Nephron (organoid): ENCODE results near the gene SLC38A3.

Experiments
- H3K27ac Mint-ChIP-seq, 3 experiments: 2 replicates each; pipeline ENCODE4 v1.8.0; 2020; ENCODE audit warnings: mixed read lengths in 3 of 3, mild to moderate bottlenecking in 2 of 3, moderate library complexity in 1 of 3
- H3K27me3 Mint-ChIP-seq: 2 replicates; pipeline ENCODE4 v1.8.0; 2021; ENCODE audit warnings: low read depth, mild to moderate bottlenecking, moderate library complexity, mixed read lengths
- H3K36me3 Mint-ChIP-seq: 2 replicates; pipeline ENCODE4 v1.8.0; 2020; ENCODE audit warnings: low read depth, mixed read lengths
- H3K4me1 Mint-ChIP-seq: 2 replicates; pipeline ENCODE4 v1.8.0; 2020; ENCODE audit warnings: mixed read lengths
- H3K4me3 Mint-ChIP-seq, 3 experiments: 2 replicates each; pipeline ENCODE4 v1.8.0; 2020; ENCODE audit warnings: mild to moderate bottlenecking in 3 of 3, mixed read lengths in 3 of 3, moderate library complexity in 2 of 3
- H3K9me3 Mint-ChIP-seq: 2 replicates; pipeline ENCODE4 v1.8.0; 2020; ENCODE audit warnings: mixed read lengths
- CTCF ChIP-seq, 3 experiments: fragments of 200-600 bp; sonication (generic); IDR thresholded peaks; one replicate each; pipeline ENCODE4 v1.5.0; 2021; ENCODE audit warnings: antibody characterized with exemption in 3 of 3; ENCODE audit not compliant: unreplicated experiment in 3 of 3

Gene SLC38A3

GRCh38 chr3:50267280-50267913 lies 62.3 kb downstream of the SLC38A3 start:
- Mint-ChIP-seq H3K27me3 (peaks cover 3% of the 10 kb centered on the region), H3K27ac (peak overlapping the region; percentile 90 to 99 (median 97)), H3K4me3 (peak overlapping the region; percentile 80 to 88 (median 84)), H3K4me1 (peaks cover 74% of the 10 kb centered on the region), H3K36me3 (no peaks in the 10 kb centered on the region), H3K9me3 (no peaks in the 10 kb centered on the region)
- TF ChIP-seq CTCF (IDR thresholded peaks at IDR 0.05; ENCODE audit: unreplicated experiment in 3 of 3), result no peak

GRCh38 chr3:50268276-50268675 lies 63.2 kb downstream of the SLC38A3 start:
- Mint-ChIP-seq H3K27ac (peak overlapping the region; percentile 90 to 99 (median 97)), H3K36me3 (peaks cover 4% of the 10 kb centered on the region), H3K9me3 (no peaks in the 10 kb centered on the region), H3K4me1 (peaks cover 73% of the 10 kb centered on the region), H3K27me3 (peaks cover 9% of the 10 kb centered on the region), H3K4me3 (peak overlapping the region; percentile 80 to 88 (median 84))
- no peak for TF ChIP-seq CTCF (IDR thresholded peaks at IDR 0.05; ENCODE audit: unreplicated experiment in 3 of 3)

- TF ChIP-seq CTCF (IDR thresholded peaks at IDR 0.05; ENCODE audit: unreplicated experiment in 3 of 3), result no peak
- Mint-ChIP-seq H3K9me3 (no peaks in the 10 kb centered on the region), H3K27me3 (peaks cover 10% of the 10 kb centered on the region), H3K27ac (peak within 1 kb of the TSS; percentile 96 to 99 (median 97)), H3K36me3 (peaks cover 4% of the 10 kb centered on the region), H3K4me3 (peak within 1 kb of the TSS; percentile 80 to 88 (median 87)), H3K4me1 (peaks cover 72% of the 10 kb centered on the region)
Measured at GRCh38 chr3:50268703-50269451, 63.8 kb downstream of the SLC38A3 start, which contains the start of gene SEMA3B. SEMA3B (plus strand) TSS chr3:50269147; CDS start chr3:50269241, 94 bp downstream.

GRCh38 chr3:50269460-50269859 lies 64.4 kb downstream of the SLC38A3 start:
- Mint-ChIP-seq H3K9me3 (no peaks in the 10 kb centered on the region), H3K4me3 (peak overlapping the region; percentile 80 to 87 (median 83)), H3K27ac (peak overlapping the region; percentile 96 to 99 (median 97)), H3K36me3 (peaks cover 4% of the 10 kb centered on the region), H3K4me1 (peaks cover 71% of the 10 kb centered on the region), H3K27me3 (peaks cover 16% of the 10 kb centered on the region)
- TF ChIP-seq CTCF (IDR thresholded peaks at IDR 0.05; ENCODE audit: unreplicated experiment in 3 of 3), result no peak

DNA sequence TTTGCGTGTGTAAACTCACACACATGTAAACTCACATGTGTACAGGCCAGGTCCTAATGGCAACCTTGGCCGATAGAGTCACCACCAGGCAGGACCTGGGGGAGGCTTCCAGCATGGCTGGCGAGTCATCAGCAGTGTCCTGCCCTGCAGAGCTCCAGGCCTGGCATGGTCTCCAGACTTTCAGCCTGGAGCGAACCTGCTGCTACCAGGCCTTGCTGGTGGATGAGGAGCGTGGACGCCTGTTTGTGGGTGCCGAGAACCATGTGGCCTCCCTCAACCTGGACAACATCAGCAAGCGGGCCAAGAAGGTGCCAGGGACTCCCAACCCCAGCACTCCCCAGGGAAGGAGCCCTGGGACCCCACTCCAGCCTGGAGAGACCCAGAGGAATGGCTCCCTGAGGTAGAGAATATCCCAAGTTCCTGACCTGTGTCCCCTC lies 64.9 kb downstream of the SLC38A3 start:
- no peaks in the 10 kb centered on the region for H3K9me3 Mint-ChIP-seq
- no peak for TF ChIP-seq CTCF (IDR thresholded peaks at IDR 0.05; ENCODE audit: unreplicated experiment in 3 of 3)
- H3K27ac Mint-ChIP-seq, result peak overlapping the region; percentile 96 to 99 (median 97)
- peak overlapping the region; percentile 80 to 87 (median 83) for H3K4me3 Mint-ChIP-seq
- peaks cover 67% of the 10 kb centered on the region for H3K4me1 Mint-ChIP-seq
- H3K36me3 Mint-ChIP-seq, result peaks cover 4% of the 10 kb centered on the region
- H3K27me3 Mint-ChIP-seq, result peaks cover 19% of the 10 kb centered on the region
